GM23248 (cell line): Measurements from ENCODE around the gene GSG1L.

ENCODE experiments used
- EZH2 ChIP-seq: fragments of 200-600 bp; sonication (generic); IDR thresholded peaks from 2 replicates; pipeline ENCODE4 v1.6.1; 2018; ENCODE audit warnings: antibody characterized with exemption, mild to moderate bottlenecking; ENCODE audit not compliant: insufficient read depth, poor library complexity, severe bottlenecking
- EZH2phosphoT487 ChIP-seq: fragments of 200-600 bp; sonication (generic); IDR thresholded peaks from 2 replicates; pipeline ENCODE4 v1.6.1; 2018; ENCODE audit warnings: antibody characterized with exemption, moderate library complexity, mild to moderate bottlenecking, low read depth; ENCODE audit not compliant: insufficient read depth

DNA sequence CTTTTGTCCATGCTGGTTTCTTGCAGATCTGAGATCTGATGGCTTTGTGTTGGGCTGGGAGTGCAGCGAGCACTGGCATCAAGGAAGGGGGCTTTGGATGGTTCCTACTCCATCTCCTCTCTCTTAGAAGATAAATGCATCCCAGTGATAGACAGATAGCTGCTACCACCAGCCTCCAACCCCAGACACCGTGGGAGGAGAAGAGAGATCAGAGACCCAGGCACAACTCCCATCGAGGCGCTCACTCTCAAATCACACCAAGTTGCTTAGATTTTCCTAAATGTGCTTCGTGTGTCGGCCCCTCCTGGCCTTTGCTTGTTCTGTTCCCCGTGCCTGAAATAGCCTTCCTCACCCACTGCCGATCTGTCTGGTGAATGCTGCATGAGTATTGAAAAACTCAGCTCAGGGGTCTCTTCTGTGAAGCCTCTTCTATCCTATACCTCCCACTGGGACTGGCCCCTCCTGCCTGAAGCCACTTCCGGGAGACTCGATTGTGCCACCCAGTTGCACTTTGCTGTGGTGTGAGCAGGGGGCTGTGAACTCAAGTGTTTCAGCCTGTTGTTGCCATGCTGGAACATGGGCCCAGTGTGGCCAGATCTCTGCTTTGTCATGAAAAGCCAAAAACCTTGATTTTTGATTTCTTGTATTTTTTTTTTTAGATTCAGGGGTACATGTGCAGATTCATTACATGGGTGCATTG lies 242.7 kb downstream of the GSG1L start:
- TF ChIP-seq EZH2, result no peak
- TF ChIP-seq EZH2phosphoT487, result no peak
